Cardiac muscle cell (in vitro differentiated cells and primary cell): Measurements from ENCODE around the gene ACYP2. TPM values are rescaled to one million over a fixed set of nuclear protein-coding genes. Genes with fewer than 3 reads are reported as not detected.
A peak's percentile ranks its signal among the peaks of the same experiment; 100 is the strongest.

ENCODE experiments used
- DNase-seq, 2 donors: peaks; one replicate each; pipeline versions ENCODE4 v3.0.0 to v3.0.0-alpha.2; 2010 to 2017; ENCODE audit warnings: low read depth in 1 of 2, low spot score in 1 of 2
- H3K27ac ChIP-seq: fragments of 200-600 bp; sonication (generic); 2 replicates; pipeline ENCODE4 v1.5.1; 2016
- H3K27me3 ChIP-seq: fragments of 200-600 bp; sonication (generic); 2 replicates; pipeline ENCODE4 v1.6.0; 2016; ENCODE audit warnings: control low read depth
- H3K36me3 ChIP-seq: fragments of 200-600 bp; sonication (generic); 2 replicates; pipeline ENCODE4 v1.5.1; 2016; ENCODE audit warnings: control low read depth
- H3K4me1 ChIP-seq: fragments of 200-600 bp; sonication (generic); 2 replicates; pipeline ENCODE4 v1.8.1; 2017; ENCODE audit warnings: low read depth, mild to moderate bottlenecking, mixed run types
- H3K4me3 ChIP-seq: fragments of 200-600 bp; sonication (generic); 2 replicates; pipeline ENCODE4 v1.5.1; 2016; ENCODE audit warnings: mild to moderate bottlenecking
- H3K9me3 ChIP-seq: fragments of 200-600 bp; sonication (generic); 2 replicates; pipeline ENCODE4 v1.5.1; 2017; ENCODE audit warnings: low read depth, mild to moderate bottlenecking, control low read depth
- polyA plus RNA-seq: library from polyadenylated mRNA; unstranded; fragments of >200 nt; fragmentation: Nextera tagmentation; extraction: Ambion mirVana; gene quantifications from 2 replicates; pipeline ENCODE4 v1.2.1, GENCODE V29; 2016
- total RNA-seq: library from RNA; depleted of rRNA; stranded (reverse); fragments of >200 nt; gene quantifications from 2 replicates; pipeline ENCODE4 v1.2.3, GENCODE V29; 2016
- TF ChIP-seq, protein P1 (sequence below): IDR thresholded peaks from 2 replicates; pipeline ENCODE4 v1.5.1; 2012; ENCODE audit warnings: low read depth, mild to moderate bottlenecking, low read length

The ACYP2 gene
- total and polyA plus RNA-seq, 2 experiments from 2014 or later: 12.6 to 46.8 TPM

DNA sequence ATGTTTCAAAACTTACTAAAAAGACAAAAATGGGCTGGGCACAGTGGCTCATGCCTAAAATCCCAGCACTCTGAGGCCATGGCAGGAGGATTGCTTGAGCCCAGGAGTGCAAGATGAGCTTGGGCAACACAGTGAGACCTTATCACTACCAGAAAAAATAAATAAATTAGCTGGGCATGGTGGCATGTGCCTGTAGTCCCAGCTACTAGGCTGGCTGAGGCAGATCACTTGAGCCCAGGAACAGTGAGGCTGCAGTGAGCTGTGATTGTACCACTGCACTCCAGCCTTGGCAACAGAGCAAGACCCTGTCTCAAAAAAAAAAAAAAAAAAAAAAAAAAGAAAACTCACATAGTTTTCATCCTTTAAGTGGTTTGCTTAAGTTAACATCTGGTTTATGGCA lies 134.2 kb downstream of the ACYP2 start:
- H3K4me3 ChIP-seq: no peak overlapping the region
- no peaks in the 10 kb centered on the region for H3K27me3 ChIP-seq
- TF ChIP-seq, protein P1, sequence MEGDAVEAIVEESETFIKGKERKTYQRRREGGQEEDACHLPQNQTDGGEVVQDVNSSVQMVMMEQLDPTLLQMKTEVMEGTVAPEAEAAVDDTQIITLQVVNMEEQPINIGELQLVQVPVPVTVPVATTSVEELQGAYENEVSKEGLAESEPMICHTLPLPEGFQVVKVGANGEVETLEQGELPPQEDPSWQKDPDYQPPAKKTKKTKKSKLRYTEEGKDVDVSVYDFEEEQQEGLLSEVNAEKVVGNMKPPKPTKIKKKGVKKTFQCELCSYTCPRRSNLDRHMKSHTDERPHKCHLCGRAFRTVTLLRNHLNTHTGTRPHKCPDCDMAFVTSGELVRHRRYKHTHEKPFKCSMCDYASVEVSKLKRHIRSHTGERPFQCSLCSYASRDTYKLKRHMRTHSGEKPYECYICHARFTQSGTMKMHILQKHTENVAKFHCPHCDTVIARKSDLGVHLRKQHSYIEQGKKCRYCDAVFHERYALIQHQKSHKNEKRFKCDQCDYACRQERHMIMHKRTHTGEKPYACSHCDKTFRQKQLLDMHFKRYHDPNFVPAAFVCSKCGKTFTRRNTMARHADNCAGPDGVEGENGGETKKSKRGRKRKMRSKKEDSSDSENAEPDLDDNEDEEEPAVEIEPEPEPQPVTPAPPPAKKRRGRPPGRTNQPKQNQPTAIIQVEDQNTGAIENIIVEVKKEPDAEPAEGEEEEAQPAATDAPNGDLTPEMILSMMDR: no peak
- H3K27ac ChIP-seq: no peak overlapping the region
- DNase-seq: no peak
- no peaks in the 10 kb centered on the region for H3K9me3 ChIP-seq
- H3K4me1 ChIP-seq: no peaks in the 10 kb centered on the region
- H3K36me3 ChIP-seq: no peaks in the 10 kb centered on the region

- DNase-seq: peak in 1 of 2 donors; percentile 4
- no peaks in the 10 kb centered on the region for H3K27me3 ChIP-seq
- no peak overlapping the region for H3K4me3 ChIP-seq
- H3K27ac ChIP-seq: no peak overlapping the region
- H3K4me1 ChIP-seq: no peaks in the 10 kb centered on the region
- TF ChIP-seq, protein P1: no peak
- no peaks in the 10 kb centered on the region for H3K36me3 ChIP-seq
- no peaks in the 10 kb centered on the region for H3K9me3 ChIP-seq
These were observed 138.8 kb downstream of the ACYP2 start for GRCh38 chr2:54254180-54254579.

GRCh38 chr2:54255230-54256090 lies 140.0 kb downstream of the ACYP2 start:
- no peaks in the 10 kb centered on the region for H3K36me3 ChIP-seq
- H3K27me3 ChIP-seq: no peaks in the 10 kb centered on the region
- H3K4me3 ChIP-seq: no peak overlapping the region
- no peaks in the 10 kb centered on the region for H3K9me3 ChIP-seq
- no peak overlapping the region for H3K27ac ChIP-seq
- no peaks in the 10 kb centered on the region for H3K4me1 ChIP-seq
- TF ChIP-seq, protein P1: no peak
- no peak for DNase-seq

GRCh38 chr2:54256091-54256694 lies 140.8 kb downstream of the ACYP2 start, which contains the start of gene TSPYL6:
Gene TSPYL6, minus strand, starts transcription at chr2:54256229. Its CDS starts 78 bp downstream, at chr2:54256151.
- DNase-seq: no peak
- Histone ChIP-seq H3K4me3 (no peak within 1 kb of the TSS), H3K27ac (no peak within 1 kb of the TSS), H3K4me1 (no peaks in the 10 kb centered on the region), H3K9me3 (no peaks in the 10 kb centered on the region), H3K27me3 (no peaks in the 10 kb centered on the region), H3K36me3 (no peaks in the 10 kb centered on the region)
- TF ChIP-seq, protein P1: no peak

- H3K27ac ChIP-seq: no peak overlapping the region
These were observed 142.8 kb downstream of the ACYP2 start for GRCh38 chr2:54258166-54258565.

More at GRCh38 chr2:54258166-54258565, 142.8 kb downstream of the ACYP2 start:
- TF ChIP-seq, protein P1: no peak
- Histone ChIP-seq H3K27me3 (no peaks in the 10 kb centered on the region), H3K36me3 (no peaks in the 10 kb centered on the region), H3K4me1 (no peaks in the 10 kb centered on the region), H3K4me3 (no peak overlapping the region), H3K9me3 (no peaks in the 10 kb centered on the region)
- peak in 1 of 2 donors; percentile 71 for DNase-seq
